OCI-LY7 (cell line): ENCODE measurements around the gene NXPH3. TPM values are rescaled to one million over a fixed set of nuclear protein-coding genes. Genes with fewer than 3 reads are reported as not detected.

Experiments
- BruUV-seq: library from RNA; stranded (reverse); fragments of 400-500 nt; replicated peaks from 2 replicates; lab custom pipeline; 2021; lab: Mats Ljungman, UMichigan
- CTCF ChIA-PET: fragments of 300-600 bp; sonication (Branson Sonifier 250); formaldehyde crosslinking; loops from one replicate; lab custom pipeline; 2022; ENCODE audit warnings: antibody characterized with exemption; ENCODE audit not compliant: unreplicated experiment; lab: Charles Lee
- POLR2A ChIA-PET: fragments of 300-600 bp; sonication (Branson Sonifier 250); formaldehyde crosslinking; loops from one replicate; lab custom pipeline; 2022; ENCODE audit warnings: antibody characterized with exemption; lab: Charles Lee
- DNase-seq: peaks from one replicate; pipeline ENCODE4 v3.0.0-alpha.2; 2015; ENCODE audit warnings: low spot score
- H2AFZ ChIP-seq: fragments of 200-600 bp; sonication (generic), shearing (Covaris generic); 2 replicates; pipeline ENCODE4 v1.6.1; 2014; ENCODE audit warnings: mild to moderate bottlenecking, antibody characterized with exemption, low read length, moderate library complexity
- H3K27ac ChIP-seq: fragments of 200-600 bp; sonication (generic); 2 replicates; pipeline ENCODE4 v1.5.1; 2014; ENCODE audit warnings: mixed run types, low read depth, mild to moderate bottlenecking, moderate library complexity, low read length, inconsistent platforms; ENCODE audit not compliant: poor library complexity, severe bottlenecking
- H3K36me3 ChIP-seq: fragments of 200-600 bp; sonication (generic); 2 replicates; pipeline ENCODE4 v1.6.1; 2014; ENCODE audit warnings: mild to moderate bottlenecking, antibody characterized with exemption, low read length, moderate library complexity, mixed read lengths; ENCODE audit not compliant: insufficient read depth
- H3K4me1 ChIP-seq: fragments of 200-600 bp; sonication (generic); 2 replicates; pipeline ENCODE4 v1.5.1; 2014; ENCODE audit warnings: mild to moderate bottlenecking, low read length; ENCODE audit not compliant: insufficient read depth, poor library complexity, severe bottlenecking
- H3K4me2 ChIP-seq: fragments of 200-600 bp; sonication (generic); 2 replicates; pipeline ENCODE4 v1.6.1; 2014; ENCODE audit warnings: mild to moderate bottlenecking, low read length
- H3K4me3 ChIP-seq: fragments of 200-600 bp; sonication (generic); 2 replicates; pipeline ENCODE4 v1.5.1; 2014; ENCODE audit warnings: mild to moderate bottlenecking, low read depth, low read length; ENCODE audit not compliant: poor library complexity, severe bottlenecking
- H3K79me2 ChIP-seq: fragments of 200-600 bp; sonication (generic); 2 replicates; pipeline ENCODE4 v1.6.1; 2016; ENCODE audit warnings: low read depth, mild to moderate bottlenecking, low read length, moderate library complexity, mixed read lengths; ENCODE audit not compliant: insufficient read depth
- H3K9me2 ChIP-seq: fragments of 200-600 bp; sonication (generic); 2 replicates; pipeline ENCODE4 v1.6.1; 2016; ENCODE audit warnings: mild to moderate bottlenecking, low read length, mixed read lengths; ENCODE audit not compliant: insufficient read depth
- H3K9me3 ChIP-seq: fragments of 200-600 bp; sonication (generic); 2 replicates; pipeline ENCODE4 v1.6.1; 2014; ENCODE audit warnings: mild to moderate bottlenecking, mixed run types, low read length, mixed read lengths
- H4K20me1 ChIP-seq: fragments of 200-600 bp; sonication (generic); 2 replicates; pipeline ENCODE4 v1.6.1; 2014; ENCODE audit warnings: mild to moderate bottlenecking, antibody characterized with exemption, low read length, moderate library complexity, mixed read lengths; ENCODE audit not compliant: insufficient read depth
- EZH2phosphoT487 ChIP-seq: fragments of 200-600 bp; sonication (generic); IDR thresholded peaks from 2 replicates; pipeline ENCODE4 v1.6.1; 2018; ENCODE audit warnings: low read depth, borderline replicate concordance, mild to moderate bottlenecking, mixed run types, antibody characterized with exemption, low read length, moderate library complexity, mixed read lengths
- intact Hi-C: fragments of 100-400 bp; cut with micrococcal nuclease; formaldehyde crosslinking; loops from one replicate; pipeline ENCODE4 v1.10.0; 2022; ENCODE audit not compliant: unreplicated experiment
- total RNA-seq, 2 experiments: library from RNA; depleted of rRNA in 1 of 2; stranded (reverse); fragments of >200 nt in 1 of 2; shearing (Covaris generic) in 1 of 2; gene quantifications; 2 replicates each; pipeline ENCODE4 v1.2.3, GENCODE V29; 2014 to 2022
- TF ChIP-seq, protein P1 (sequence below): fragments of 200-600 bp; sonication (generic); conservative IDR thresholded peaks from 2 replicates; pipeline ENCODE4 v1.5.1; 2014; ENCODE audit warnings: mild to moderate bottlenecking, antibody characterized with exemption, low read length, moderate library complexity, mixed read lengths

NXPH3 gene
- total RNA-seq, 2 experiments from 2014 or later, result not detected

DNA sequence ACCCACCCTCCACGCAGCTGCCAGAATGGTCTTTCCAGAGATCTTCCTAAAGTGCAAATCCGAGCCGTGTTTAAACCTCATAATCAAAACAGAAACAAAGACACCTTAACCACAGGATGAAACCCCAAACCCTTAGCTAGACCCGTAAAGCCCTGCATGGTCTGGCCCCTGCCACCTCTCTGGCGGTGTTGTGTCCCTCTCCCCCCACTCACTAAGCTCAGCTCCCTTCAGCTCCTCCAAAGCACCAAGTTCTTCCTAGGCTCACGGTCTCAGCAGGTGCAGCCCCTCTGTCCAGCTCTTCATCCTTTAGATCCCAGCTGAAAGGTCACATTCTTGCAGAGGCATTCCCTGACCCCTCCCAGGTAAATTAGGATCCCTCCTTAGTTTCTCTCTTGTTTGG, 4.4 kb upstream of the NXPH3 start:
- Histone ChIP-seq H3K9me2 (no peaks in the 10 kb centered on the region), H3K27ac (no peak overlapping the region), H3K36me3 (no peaks in the 10 kb centered on the region), H2AFZ (no peak overlapping the region), H3K79me2 (no peaks in the 10 kb centered on the region), H3K4me1 (peaks cover 5% of the 10 kb centered on the region), H3K9me3 (no peaks in the 10 kb centered on the region), H3K4me3 (no peak overlapping the region), H4K20me1 (no peaks in the 10 kb centered on the region), H3K4me2 (no peak overlapping the region)
- POLR2A ChIA-PET, result interaction anchor here (0.6 kb wide), 1 partner anchor 94 kb away, joined by 4 read pairs; no protein-coding TSS in a partner anchor
- intact Hi-C loops, result loop anchor here (2.0 to 5.0 kb wide), 2 partner anchors 106 to 210 kb away; partner anchors contain the start of gene SPOP
- TF ChIP-seq, protein P1, sequence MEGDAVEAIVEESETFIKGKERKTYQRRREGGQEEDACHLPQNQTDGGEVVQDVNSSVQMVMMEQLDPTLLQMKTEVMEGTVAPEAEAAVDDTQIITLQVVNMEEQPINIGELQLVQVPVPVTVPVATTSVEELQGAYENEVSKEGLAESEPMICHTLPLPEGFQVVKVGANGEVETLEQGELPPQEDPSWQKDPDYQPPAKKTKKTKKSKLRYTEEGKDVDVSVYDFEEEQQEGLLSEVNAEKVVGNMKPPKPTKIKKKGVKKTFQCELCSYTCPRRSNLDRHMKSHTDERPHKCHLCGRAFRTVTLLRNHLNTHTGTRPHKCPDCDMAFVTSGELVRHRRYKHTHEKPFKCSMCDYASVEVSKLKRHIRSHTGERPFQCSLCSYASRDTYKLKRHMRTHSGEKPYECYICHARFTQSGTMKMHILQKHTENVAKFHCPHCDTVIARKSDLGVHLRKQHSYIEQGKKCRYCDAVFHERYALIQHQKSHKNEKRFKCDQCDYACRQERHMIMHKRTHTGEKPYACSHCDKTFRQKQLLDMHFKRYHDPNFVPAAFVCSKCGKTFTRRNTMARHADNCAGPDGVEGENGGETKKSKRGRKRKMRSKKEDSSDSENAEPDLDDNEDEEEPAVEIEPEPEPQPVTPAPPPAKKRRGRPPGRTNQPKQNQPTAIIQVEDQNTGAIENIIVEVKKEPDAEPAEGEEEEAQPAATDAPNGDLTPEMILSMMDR, result no peak
- TF ChIP-seq EZH2phosphoT487, result no peak
- CTCF ChIA-PET, result interaction anchor here (0.6 to 1.2 kb wide), 2 partner anchors 12 to 31 kb away, joined by 3 to 8 read pairs; no protein-coding TSS in a partner anchor
- DNase-seq, result no peak
- no TSS peak for BruUV-seq

DNA sequence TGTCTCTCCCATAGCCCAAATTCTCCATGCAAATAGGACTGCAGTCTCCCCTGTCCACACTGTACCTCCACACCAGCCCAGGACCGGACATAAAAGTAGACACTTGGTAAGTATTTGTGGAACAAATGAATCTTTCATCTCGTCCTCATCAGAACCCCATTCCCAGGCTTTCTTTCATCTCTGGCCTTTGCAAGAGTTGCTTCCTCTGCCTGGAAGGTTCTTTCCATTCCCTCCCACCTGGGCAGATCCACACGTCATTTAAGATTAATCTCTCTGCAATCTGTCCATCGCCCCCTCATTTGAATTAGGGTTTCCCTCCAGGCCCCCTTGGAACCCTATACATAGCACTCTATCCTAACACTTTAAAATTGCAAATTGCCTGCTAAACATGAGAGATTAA, 3.9 kb upstream of the NXPH3 start:
- no peaks in the 10 kb centered on the region for H3K9me3 ChIP-seq
- TF ChIP-seq, protein P1, result no peak
- no peak for TF ChIP-seq EZH2phosphoT487
- DNase-seq, result no peak
- H4K20me1 ChIP-seq, result no peaks in the 10 kb centered on the region
- H3K4me3 ChIP-seq, result no peak overlapping the region
- BruUV-seq, result no TSS peak
- H3K79me2 ChIP-seq, result no peaks in the 10 kb centered on the region
- no peak overlapping the region for H2AFZ ChIP-seq
- H3K4me1 ChIP-seq, result peaks cover 10% of the 10 kb centered on the region
- no peaks in the 10 kb centered on the region for H3K9me2 ChIP-seq
- no peak overlapping the region for H3K4me2 ChIP-seq
- H3K27ac ChIP-seq, result no peak overlapping the region
- POLR2A ChIA-PET, result no interaction called here
- intact Hi-C loops, result loop anchor here (2.0 to 5.0 kb wide), 2 partner anchors 106 to 209 kb away; partner anchors contain the start of gene SPOP
- no peaks in the 10 kb centered on the region for H3K36me3 ChIP-seq
- CTCF ChIA-PET, result interaction anchor here (0.6 to 1.2 kb wide), 2 partner anchors 12 to 30 kb away, joined by 3 to 8 read pairs; no protein-coding TSS in a partner anchor

DNA sequence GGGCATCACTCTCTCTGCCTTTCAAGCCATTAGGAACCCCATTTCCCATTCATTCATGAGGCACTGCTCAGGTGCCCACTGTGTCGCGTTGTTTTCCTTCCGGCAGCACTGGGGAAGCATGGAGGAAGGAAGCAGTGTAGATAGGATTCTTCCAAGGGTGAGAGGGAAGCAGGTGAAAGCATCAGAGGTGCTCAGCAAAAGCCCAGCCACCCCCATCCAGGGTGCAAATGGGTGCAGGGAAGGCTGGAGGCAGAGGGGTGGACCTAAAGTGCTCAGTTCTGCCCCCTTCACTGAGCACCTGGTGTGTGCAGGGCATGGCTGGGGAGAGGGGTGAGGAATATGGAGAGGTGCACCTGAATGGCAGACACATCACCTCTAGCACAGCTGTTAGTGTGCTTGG, 3.4 kb upstream of the NXPH3 start:
- no peak overlapping the region for H3K27ac ChIP-seq
- H3K4me1 ChIP-seq, result peaks cover 10% of the 10 kb centered on the region
- ChIA-PET CTCF (interaction anchor here (1.2 kb wide), 1 partner anchor 11 kb away, joined by 3 read pairs; no protein-coding TSS in a partner anchor), POLR2A (no interaction called here)
- no peak for DNase-seq
- no peak overlapping the region for H2AFZ ChIP-seq
- intact Hi-C loops, result loop anchor here (5.0 kb wide), 1 partner anchor 105 kb away; the partner anchor contains the start of gene SPOP
- TF ChIP-seq, protein P1, result no peak
- TF ChIP-seq EZH2phosphoT487, result no peak
- no peaks in the 10 kb centered on the region for H3K9me2 ChIP-seq
- no peaks in the 10 kb centered on the region for H3K79me2 ChIP-seq
- no TSS peak for BruUV-seq
- H3K4me2 ChIP-seq, result no peak overlapping the region
- no peaks in the 10 kb centered on the region for H4K20me1 ChIP-seq
- H3K9me3 ChIP-seq, result no peaks in the 10 kb centered on the region
- H3K4me3 ChIP-seq, result no peak overlapping the region
- no peaks in the 10 kb centered on the region for H3K36me3 ChIP-seq
